Dendritic cell treated with granulocyte-macrophage colony-stimulating factor and Interleukin-4, amounts not matched to agents 40 ng/mL and 50 ng/mL, for 4 days (primary cell): ENCODE results near the gene CDC37L1.
"Not testable (repeated sequence)": the region's sequence is repeated elsewhere in the genome, so short reads cannot be mapped to it uniquely, and the experiment has no call there.

Experiments used
- H3K27ac Mint-ChIP-seq: one replicate; pipeline ENCODE4 v1.8.0; 2022; ENCODE audit warnings: mild to moderate bottlenecking, mixed read lengths
- H3K27me3 Mint-ChIP-seq: one replicate; pipeline ENCODE4 v1.8.0; 2022; ENCODE audit warnings: mild to moderate bottlenecking, mixed read lengths
- H3K36me3 Mint-ChIP-seq: one replicate; pipeline ENCODE4 v1.8.0; 2022; ENCODE audit warnings: low read depth, mixed read lengths
- H3K4me1 Mint-ChIP-seq: one replicate; pipeline ENCODE4 v1.8.0; 2022; ENCODE audit warnings: low read depth, mixed read lengths
- H3K4me3 Mint-ChIP-seq: one replicate; pipeline ENCODE4 v1.8.0; 2022; ENCODE audit warnings: mild to moderate bottlenecking, moderate library complexity, mixed read lengths
- H3K9me3 Mint-ChIP-seq: one replicate; pipeline ENCODE4 v1.8.0; 2022; ENCODE audit warnings: mixed read lengths
- intact Hi-C: fragments of 100-400 bp; cut with micrococcal nuclease; formaldehyde crosslinking; loops from one replicate; pipeline ENCODE4 v1.15.0; 2022

The CDC37L1 gene

DNA sequence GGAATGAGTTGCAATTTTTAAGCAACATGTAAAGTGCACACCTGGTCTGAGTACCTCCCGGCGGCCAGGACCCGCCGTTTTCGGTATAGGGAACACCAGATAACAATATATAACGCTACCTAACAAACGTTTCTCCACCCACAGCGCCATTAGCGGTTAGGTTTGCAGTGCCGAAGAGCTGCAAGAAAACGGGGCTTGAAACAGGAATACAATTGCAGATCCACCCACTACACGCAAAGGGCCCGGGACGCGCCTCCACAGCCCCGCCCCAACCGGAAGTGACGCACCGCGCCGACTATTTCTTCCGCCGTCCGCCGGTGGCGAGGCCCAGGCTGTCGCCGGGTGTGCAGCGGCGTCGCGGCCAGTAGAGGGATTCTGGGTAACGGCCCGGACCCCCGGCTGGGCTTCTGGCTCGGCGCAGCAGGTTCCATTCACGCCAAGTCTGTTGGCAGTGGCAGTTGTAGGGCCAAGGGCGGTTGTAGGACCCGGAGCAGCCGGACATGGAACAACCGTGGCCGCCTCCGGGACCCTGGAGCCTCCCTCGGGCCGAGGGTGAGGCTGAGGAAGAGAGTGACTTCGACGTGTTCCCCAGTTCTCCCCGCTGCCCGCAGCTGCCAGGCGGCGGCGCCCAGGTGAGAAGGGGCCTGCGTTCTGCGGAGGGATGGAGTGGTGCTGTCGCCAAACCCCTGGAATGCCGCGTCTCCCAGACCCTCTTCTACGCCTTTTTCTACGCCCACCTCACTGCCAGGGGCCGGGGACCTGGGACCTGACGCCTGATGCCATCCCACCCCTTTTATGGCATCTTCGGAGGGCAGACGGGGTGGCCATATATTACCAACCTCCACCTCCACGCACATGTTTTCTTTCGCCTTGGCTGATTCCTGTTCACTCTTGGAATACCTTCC lies at the start of gene CDC37L1:
Gene CDC37L1, plus strand, starts transcription at position 302 of the 905 bp plus-strand sequence. Its CDS starts 199 bp downstream, at position 501.
- Mint-ChIP-seq H3K27ac (no peak within 1 kb of the TSS), H3K27me3 (peaks cover 1% of the 10 kb centered on the region), H3K36me3 (peaks cover 7% of the 10 kb centered on the region), H3K4me3 (no peak within 1 kb of the TSS), H3K4me1 (peaks cover 15% of the 10 kb centered on the region), H3K9me3 (no peaks in the 10 kb centered on the region)
- intact Hi-C loops: loop anchor here (1.0 to 10.0 kb wide), 6 partner anchors 17 to 1835 kb away; partner anchors contain the start of genes AK3, JAK2, PLPP6 and PUM3

DNA sequence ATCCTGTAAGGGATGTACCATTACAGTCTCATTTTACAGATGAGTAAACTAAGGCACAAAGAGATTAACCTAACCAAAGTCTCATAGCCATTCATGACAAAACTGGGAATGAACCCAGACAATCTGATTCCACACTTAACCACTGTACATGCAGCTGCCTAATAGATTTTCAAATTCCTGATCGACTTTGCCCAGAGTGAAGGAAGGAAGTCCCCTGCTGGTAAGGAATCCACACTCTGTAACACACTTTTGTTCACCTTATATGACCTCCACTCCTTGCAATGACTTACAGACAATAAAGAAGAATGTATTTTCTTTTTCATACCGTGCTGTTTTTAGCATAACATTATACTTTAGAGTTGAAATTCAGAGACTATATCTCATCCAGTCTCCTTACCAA lies 48.5 kb upstream of the CDC37L1 start:
- H3K4me1 Mint-ChIP-seq: no peaks in the 10 kb centered on the region
- H3K27me3 Mint-ChIP-seq: peaks cover 7% of the 10 kb centered on the region
- H3K36me3 Mint-ChIP-seq: no peaks in the 10 kb centered on the region
- H3K9me3 Mint-ChIP-seq: no peaks in the 10 kb centered on the region
- intact Hi-C loops: no loop called here
- H3K4me3 Mint-ChIP-seq: no peak overlapping the region
- H3K27ac Mint-ChIP-seq: no peak overlapping the region

DNA sequence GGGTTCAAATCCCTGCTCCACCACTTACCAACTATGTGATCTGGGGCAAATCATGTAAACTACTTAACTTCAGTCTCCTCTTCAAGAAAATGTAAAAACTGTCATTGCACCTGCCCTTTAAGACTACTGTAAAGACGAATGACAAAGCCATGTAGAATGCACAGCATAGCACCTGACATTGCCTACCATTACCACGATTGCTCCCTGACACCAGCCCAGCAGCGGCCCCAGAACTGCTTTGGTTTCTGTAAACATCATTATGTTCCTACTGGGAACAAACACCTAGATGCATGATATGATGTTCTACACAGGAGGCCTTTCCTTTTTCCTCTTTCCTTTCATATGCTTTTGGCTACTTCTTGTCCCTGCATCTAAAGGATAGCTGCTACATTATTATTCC lies 40.4 kb upstream of the CDC37L1 start:
- no peaks in the 10 kb centered on the region for H3K4me1 Mint-ChIP-seq
- intact Hi-C loops: no loop called here
- H3K9me3 Mint-ChIP-seq: no peaks in the 10 kb centered on the region
- H3K27ac Mint-ChIP-seq: no peak overlapping the region
- H3K36me3 Mint-ChIP-seq: no peaks in the 10 kb centered on the region
- no peak overlapping the region for H3K4me3 Mint-ChIP-seq
- H3K27me3 Mint-ChIP-seq: peaks cover 14% of the 10 kb centered on the region

DNA sequence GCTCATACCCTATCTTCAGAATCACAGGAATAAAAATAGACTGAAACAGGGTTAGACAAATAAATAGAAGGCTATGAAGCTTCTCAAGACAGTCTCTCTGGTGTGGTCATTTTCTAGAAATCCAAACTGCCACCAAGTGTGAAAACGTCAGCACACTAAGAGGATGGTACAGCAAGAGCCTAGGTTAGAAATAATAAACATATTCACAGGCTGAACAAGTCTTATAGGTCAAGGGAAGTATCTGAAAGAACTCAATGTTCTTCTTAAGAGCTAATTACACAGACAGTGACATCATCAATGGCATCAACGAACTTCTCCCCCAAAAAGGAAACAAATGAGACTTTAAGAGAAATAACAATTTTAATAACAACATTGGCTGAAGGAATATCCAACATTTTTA lies 39.9 kb upstream of the CDC37L1 start:
- Mint-ChIP-seq H3K4me1 (peaks cover 1% of the 10 kb centered on the region), H3K27ac (no peak overlapping the region), H3K27me3 (peaks cover 14% of the 10 kb centered on the region), H3K9me3 (no peaks in the 10 kb centered on the region), H3K36me3 (no peaks in the 10 kb centered on the region), H3K4me3 (no peak overlapping the region)
- intact Hi-C loops: no loop called here

DNA sequence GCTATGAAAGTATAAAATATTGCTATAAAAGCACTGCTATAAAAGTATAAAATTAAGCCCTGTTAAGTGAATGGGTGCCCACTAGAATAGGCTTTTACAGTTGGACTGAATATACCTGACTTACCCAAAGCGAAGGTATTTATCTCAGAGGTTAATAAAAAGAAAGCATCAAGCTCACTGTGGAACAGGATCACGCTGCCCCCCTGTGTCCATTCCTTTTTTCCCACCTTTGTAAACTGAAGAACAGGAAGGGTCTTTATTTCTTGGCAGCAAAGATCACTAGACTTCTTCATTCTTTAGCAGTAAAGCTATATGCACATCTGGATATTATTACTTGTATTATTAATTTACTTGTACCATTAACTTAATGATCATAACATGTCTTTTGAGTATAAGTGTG lies 39.3 kb upstream of the CDC37L1 start:
- intact Hi-C loops: no loop called here
- Mint-ChIP-seq H3K27ac (no peak overlapping the region), H3K4me3 (no peak overlapping the region), H3K36me3 (no peaks in the 10 kb centered on the region), H3K9me3 (no peaks in the 10 kb centered on the region), H3K27me3 (peaks cover 14% of the 10 kb centered on the region), H3K4me1 (peaks cover 5% of the 10 kb centered on the region)

DNA sequence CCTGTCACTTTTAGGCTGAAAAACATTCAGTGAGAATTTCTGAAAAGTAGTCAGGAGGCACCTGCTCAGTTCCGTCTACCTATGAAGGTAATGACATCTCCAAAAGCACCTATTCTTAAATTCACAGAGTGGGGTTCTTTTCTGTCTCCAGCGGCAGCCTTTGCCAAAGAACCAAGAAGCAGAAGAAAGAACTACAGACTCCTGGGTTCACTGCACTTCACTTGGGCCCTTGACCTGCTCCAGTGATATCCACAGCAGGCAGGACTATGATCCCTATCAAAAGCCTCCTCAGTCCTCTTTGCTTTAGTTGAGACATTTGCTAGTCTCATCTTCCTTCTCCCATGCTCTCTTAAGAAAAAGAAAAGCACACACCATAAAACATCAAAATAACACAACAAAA lies 37.0 kb upstream of the CDC37L1 start:
- H3K36me3 Mint-ChIP-seq: no peaks in the 10 kb centered on the region
- no peak overlapping the region for H3K4me3 Mint-ChIP-seq
- H3K27me3 Mint-ChIP-seq: peaks cover 7% of the 10 kb centered on the region
- no peak overlapping the region for H3K27ac Mint-ChIP-seq
- peaks cover 5% of the 10 kb centered on the region for H3K4me1 Mint-ChIP-seq
- intact Hi-C loops: no loop called here
- no peaks in the 10 kb centered on the region for H3K9me3 Mint-ChIP-seq

DNA sequence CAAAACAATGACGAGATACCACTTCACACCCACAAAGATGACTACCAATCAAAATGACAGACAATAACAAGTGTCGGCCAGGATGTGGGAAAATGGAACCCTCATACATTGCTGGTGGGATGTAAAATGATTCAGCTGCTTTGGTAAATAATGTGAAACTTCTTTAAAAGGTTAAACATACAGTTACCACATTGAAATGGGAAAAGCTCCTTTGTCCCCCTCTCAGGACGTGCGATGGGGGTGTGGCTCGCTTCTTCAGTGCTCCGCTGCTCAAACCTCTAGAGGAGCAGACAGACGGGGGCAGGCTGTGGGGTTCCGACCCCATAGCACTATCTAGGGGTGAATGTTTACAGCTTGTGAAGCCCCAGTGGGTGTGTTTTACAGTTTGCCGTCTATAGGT lies 25.3 kb upstream of the CDC37L1 start:
- Mint-ChIP-seq H3K27ac (no peak overlapping the region), H3K9me3 (no peaks in the 10 kb centered on the region), H3K36me3 (no peaks in the 10 kb centered on the region), H3K27me3 (peaks cover 12% of the 10 kb centered on the region), H3K4me1 (no peaks in the 10 kb centered on the region), H3K4me3 (no peak overlapping the region)
- intact Hi-C loops: no loop called here

DNA sequence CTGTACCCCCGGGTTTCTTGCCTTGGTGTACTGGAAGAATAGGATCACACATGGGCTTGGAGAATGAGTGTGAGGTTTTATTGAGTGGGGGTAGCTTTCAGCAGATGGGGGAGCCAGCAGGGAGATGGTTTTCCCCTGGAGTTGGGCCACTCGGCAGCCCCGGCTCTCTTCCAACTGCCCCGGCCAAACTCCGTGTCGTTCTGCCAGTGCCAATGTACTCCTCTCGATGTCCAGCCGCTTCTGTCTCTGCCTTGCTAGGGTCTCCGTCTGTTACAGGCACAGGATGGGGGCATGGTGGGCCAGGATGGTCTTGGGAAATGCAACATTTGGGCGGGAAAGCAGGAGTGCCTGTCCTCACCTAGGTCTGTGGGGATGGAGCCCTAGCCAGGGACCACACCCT lies 24.8 kb upstream of the CDC37L1 start:
- H3K27ac Mint-ChIP-seq: no peak overlapping the region
- H3K9me3 Mint-ChIP-seq: no peaks in the 10 kb centered on the region
- intact Hi-C loops: no loop called here
- peaks cover 17% of the 10 kb centered on the region for H3K27me3 Mint-ChIP-seq
- H3K36me3 Mint-ChIP-seq: no peaks in the 10 kb centered on the region
- no peak overlapping the region for H3K4me3 Mint-ChIP-seq
- H3K4me1 Mint-ChIP-seq: no peaks in the 10 kb centered on the region

DNA sequence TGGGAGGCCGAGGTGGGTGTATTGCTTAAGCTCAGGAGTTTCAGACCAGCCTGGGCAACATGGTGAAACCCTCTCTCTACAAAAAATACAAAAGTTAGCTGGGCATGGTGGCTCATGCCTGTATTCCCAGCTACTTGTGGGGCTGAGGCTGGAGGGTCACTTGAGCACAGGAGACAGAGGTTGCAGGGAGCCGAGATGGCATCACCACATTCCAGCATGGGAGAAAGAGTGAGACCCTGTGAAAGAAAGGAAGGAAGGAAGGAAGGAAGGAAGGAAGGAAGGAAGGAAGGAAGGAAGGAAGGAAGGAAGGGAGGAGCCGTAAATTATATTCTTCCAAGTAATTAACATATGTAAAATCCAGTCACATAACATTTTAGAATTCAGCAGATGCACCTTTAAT lies 23.2 kb upstream of the CDC37L1 start:
- H3K4me3 Mint-ChIP-seq: not testable (repeated sequence)

DNA sequence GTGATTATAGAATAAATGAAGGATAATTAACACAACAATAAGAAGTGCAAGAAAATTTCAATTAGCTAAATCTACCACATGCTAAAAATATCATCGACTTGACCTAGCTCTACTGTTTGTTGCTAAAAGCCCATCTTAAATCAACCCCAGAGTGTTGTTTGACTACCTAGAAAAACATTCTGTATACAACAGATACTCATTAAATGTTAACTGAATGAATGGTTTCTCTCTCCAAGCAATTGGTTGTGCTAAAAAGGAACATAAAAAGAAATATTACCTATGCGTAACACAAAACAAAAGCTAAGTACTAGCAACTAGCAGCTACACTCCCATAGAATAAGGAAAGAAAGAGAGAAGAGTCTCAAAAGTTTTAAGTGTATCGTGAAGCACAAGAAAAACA lies 22.7 kb upstream of the CDC37L1 start:
- H3K27ac Mint-ChIP-seq: no peak overlapping the region
- H3K4me3 Mint-ChIP-seq: no peak overlapping the region
- H3K4me1 Mint-ChIP-seq: peaks cover 2% of the 10 kb centered on the region
- no peaks in the 10 kb centered on the region for H3K36me3 Mint-ChIP-seq
- intact Hi-C loops: no loop called here
- no peaks in the 10 kb centered on the region for H3K9me3 Mint-ChIP-seq
- H3K27me3 Mint-ChIP-seq: peaks cover 20% of the 10 kb centered on the region

More for the DNA sequence above, 23.2 kb upstream of the CDC37L1 start:
- peaks cover 22% of the 10 kb centered on the region for H3K27me3 Mint-ChIP-seq
- intact Hi-C loops, H3K27ac Mint-ChIP-seq, H3K4me1 Mint-ChIP-seq, H3K36me3 Mint-ChIP-seq, H3K9me3 Mint-ChIP-seq: not testable (repeated sequence)

DNA sequence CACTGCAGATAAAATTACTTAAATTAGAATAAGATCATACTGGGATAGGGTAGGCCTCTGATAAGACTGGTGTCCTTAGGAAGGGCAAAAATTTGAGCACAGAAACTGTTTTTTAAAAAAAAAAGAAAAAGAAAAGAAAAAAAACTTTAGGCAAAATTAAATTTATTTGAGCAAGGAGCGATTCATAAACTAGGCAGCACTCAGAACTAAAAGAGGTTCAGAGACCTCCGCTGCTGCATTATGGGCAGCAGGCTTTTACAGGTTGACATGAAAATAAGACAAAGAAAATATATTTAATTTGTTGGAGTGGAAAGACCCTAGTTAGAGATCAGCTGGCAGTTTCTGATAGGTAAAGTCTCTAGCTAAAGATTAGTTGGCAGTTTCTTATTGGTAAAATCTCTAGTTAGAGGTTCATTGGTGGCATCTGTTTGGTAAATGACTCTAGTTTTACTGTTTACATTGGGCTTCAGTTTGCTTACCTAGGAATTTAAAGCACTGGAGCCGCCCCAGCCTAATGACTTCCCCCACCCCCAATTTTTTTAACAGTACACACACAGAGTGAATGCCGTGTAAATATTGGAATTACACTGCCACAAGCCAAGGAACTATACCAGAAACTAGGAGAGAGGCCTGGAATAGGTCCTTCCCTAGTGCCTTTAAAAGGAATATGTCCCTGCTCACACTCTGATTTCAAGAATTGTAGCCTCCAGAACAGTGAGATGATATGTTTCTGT lies 21.8 kb upstream of the CDC37L1 start:
- Mint-ChIP-seq H3K36me3 (peaks cover 8% of the 10 kb centered on the region), H3K4me1 (peaks cover 11% of the 10 kb centered on the region), H3K9me3 (no peaks in the 10 kb centered on the region), H3K27me3 (peaks cover 20% of the 10 kb centered on the region), H3K4me3 (no peak overlapping the region), H3K27ac (no peak overlapping the region)
- intact Hi-C loops: no loop called here

DNA sequence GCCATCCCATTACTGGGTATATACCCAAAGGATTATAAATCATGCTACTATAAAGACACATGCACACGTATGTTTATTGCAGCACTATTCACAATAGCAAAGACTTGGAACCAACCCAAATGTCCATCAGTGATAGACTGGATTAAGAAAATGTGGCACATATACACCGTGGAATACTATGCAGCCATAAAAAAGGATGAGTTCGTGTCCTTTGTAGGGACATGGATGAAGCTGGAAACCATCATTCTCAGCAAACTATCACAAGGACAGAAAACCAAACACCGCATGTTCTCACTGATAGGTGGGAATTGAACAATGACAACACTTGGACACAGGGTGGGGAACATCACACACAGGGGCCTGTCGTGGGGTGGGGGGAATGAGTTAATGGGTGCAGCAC lies 18.7 kb upstream of the CDC37L1 start:
- Mint-ChIP-seq H3K4me1 (peaks cover 35% of the 10 kb centered on the region), H3K27me3 (peaks cover 16% of the 10 kb centered on the region), H3K36me3 (peaks cover 11% of the 10 kb centered on the region)
- not testable (repeated sequence) for H3K4me3 Mint-ChIP-seq, H3K27ac Mint-ChIP-seq, H3K9me3 Mint-ChIP-seq
- intact Hi-C loops: loop anchor here (5.0 kb wide), 1 partner anchor 82 kb away; the partner anchor contains the start of gene AK3

DNA sequence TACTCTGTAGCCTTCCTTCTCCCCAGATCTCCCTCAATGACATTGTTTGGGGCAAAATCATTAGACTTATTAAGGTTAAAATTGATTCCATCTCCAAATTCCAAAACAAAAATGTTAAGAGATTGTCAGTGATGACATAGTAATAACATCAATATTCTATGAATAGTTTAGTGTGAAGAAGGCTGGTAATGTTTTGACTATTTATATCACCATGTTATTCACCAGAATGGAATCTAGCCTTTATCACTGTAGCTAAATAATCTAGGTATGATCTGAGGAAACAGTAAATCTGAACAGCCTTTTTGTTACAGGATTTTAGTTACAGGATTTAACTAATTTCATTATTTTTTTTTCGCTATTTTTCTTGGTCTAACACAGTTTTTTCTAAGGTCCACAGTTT lies 18.2 kb upstream of the CDC37L1 start:
- H3K4me3 Mint-ChIP-seq: no peak overlapping the region
- no peak overlapping the region for H3K27ac Mint-ChIP-seq
- H3K4me1 Mint-ChIP-seq: peaks cover 40% of the 10 kb centered on the region
- no peaks in the 10 kb centered on the region for H3K9me3 Mint-ChIP-seq
- intact Hi-C loops: loop anchor here (5.0 kb wide), 1 partner anchor 81 kb away; the partner anchor contains the start of gene AK3
- H3K36me3 Mint-ChIP-seq: peaks cover 11% of the 10 kb centered on the region
- H3K27me3 Mint-ChIP-seq: peaks cover 20% of the 10 kb centered on the region

DNA sequence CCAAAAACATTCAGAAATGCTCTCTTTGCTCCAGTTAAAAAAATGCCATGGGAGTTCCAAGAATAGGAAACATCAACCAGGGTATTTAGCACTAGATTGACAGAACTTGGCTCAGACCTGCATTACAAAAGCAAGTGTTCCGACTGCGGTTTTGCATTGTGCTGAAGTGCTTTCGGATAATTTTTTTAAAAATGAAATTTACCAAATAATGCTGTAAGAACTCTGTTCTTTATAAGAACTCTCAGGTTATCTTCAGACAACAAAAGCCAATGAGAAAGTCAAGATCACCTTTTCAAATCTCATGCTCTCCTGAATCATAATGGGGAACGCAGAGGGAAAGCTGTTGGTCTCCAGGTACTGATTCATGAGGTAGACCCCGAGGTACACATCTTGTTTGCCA lies 17.8 kb upstream of the CDC37L1 start:
- intact Hi-C loops: loop anchor here (1.0 to 5.0 kb wide), 2 partner anchors 18 to 81 kb away; partner anchors contain the start of genes AK3 and CDC37L1
- H3K36me3 Mint-ChIP-seq: peaks cover 11% of the 10 kb centered on the region
- H3K4me1 Mint-ChIP-seq: peaks cover 44% of the 10 kb centered on the region
- H3K27ac Mint-ChIP-seq: peak overlapping the region; percentile 80
- peak overlapping the region; percentile 78 for H3K4me3 Mint-ChIP-seq
- H3K27me3 Mint-ChIP-seq: peaks cover 22% of the 10 kb centered on the region
- H3K9me3 Mint-ChIP-seq: no peaks in the 10 kb centered on the region
